DND-41 (cell line): ENCODE results near the gene RUNX1.

ENCODE experiments used
- CTCF ChIP-seq: IDR thresholded peaks from 2 replicates; pipeline ENCODE4 v1.5.1; 2012; ENCODE audit warnings: borderline replicate concordance, low read length, moderate library complexity, mild to moderate bottlenecking; ENCODE audit not compliant: poor library complexity, severe bottlenecking; ENCODE audit errors: extremely low read depth
- EZH2 ChIP-seq: IDR thresholded peaks from 3 replicates; pipeline ENCODE4 v1.6.1; 2012; ENCODE audit warnings: borderline replicate concordance, low read depth, mild to moderate bottlenecking, moderate library complexity, low read length, inconsistent platforms; ENCODE audit not compliant: severe bottlenecking

- TF ChIP-seq CTCF (no peak), EZH2 (no peak)
Observed at GRCh38 chr21:35028451-35028978, 20.6 kb downstream of the RUNX1 start.
